Left ventricle myocardium inferior (tissue), 1 donor: ENCODE data around the gene PPM1H. TPM values are rescaled to one million over a fixed set of nuclear protein-coding genes. Genes with fewer than 3 reads are reported as not detected.

Experiments used
- DNase-seq: peaks from one replicate; pipeline ENCODE4 v3.0.0-alpha.2; 2020
- H3K27ac ChIP-seq: fragments of 200-600 bp; replicated peaks from 2 replicates; pipeline ENCODE4 v1.8.0; 2021
- H3K27me3 ChIP-seq: fragments of 200-600 bp; 2 replicates; pipeline ENCODE4 v1.8.0; 2021; ENCODE audit warnings: low read depth
- H3K36me3 ChIP-seq: fragments of 200-600 bp; 2 replicates; pipeline ENCODE4 v1.8.0; 2021
- H3K4me1 ChIP-seq: fragments of 200-600 bp; 2 replicates; pipeline ENCODE4 v1.8.0; 2021
- H3K4me3 ChIP-seq: fragments of 200-600 bp; 2 replicates; pipeline ENCODE4 v1.8.0; 2021; ENCODE audit warnings: mild to moderate bottlenecking, moderate library complexity
- H3K9me3 ChIP-seq: fragments of 200-600 bp; replicated peaks from 2 replicates; pipeline ENCODE4 v1.8.0; 2021
- intact Hi-C: fragments of 100-400 bp; cut with micrococcal nuclease; formaldehyde crosslinking; loops from one replicate; pipeline ENCODE4 v1.11.0; 2022
- total RNA-seq: library from RNA; stranded (reverse); fragmentation: NEBNext Ultra II Directional; extraction: Animal tissue kit (Norgen Biotek cat#: 25700); gene quantifications from one replicate; pipeline ENCODE4 v1.2.1, GENCODE V29; 2021
- TF ChIP-seq, protein P1 (sequence below): fragments of 200-600 bp; IDR thresholded peaks from 2 replicates; pipeline ENCODE4 v1.8.0; 2021; ENCODE audit warnings: antibody characterized with exemption, mild to moderate bottlenecking, borderline replicate concordance
- donor health status: DM: no; HTN: yes; CAD: no; lungs with severe emphysema.

PPM1H gene
- total RNA-seq, 1 donor from 2014 or later: 6.0 TPM

DNA sequence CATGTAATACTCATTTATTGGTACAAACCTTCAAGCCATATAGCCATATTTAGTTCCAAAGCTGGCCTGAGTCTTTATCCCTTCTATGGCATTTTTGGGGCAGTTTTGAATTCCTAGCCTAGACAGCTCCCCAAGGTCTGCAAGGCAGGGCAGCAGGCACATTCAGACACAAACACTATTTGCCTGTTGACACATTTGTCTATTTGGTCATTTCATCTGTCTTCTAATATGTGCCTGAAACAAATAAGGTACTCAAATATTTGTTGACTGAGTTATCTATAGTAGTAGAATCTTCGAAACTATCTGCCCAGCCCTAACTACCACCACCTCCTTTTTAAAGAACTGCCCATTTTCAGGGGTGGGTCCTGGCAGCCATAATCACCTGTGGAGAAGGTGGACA, 9.3 kb downstream of the PPM1H start:
- no peaks in the 10 kb centered on the region for H3K27me3 ChIP-seq
- peaks cover 4% of the 10 kb centered on the region for H3K4me1 ChIP-seq
- H3K4me3 ChIP-seq: no peak overlapping the region
- TF ChIP-seq, protein P1, sequence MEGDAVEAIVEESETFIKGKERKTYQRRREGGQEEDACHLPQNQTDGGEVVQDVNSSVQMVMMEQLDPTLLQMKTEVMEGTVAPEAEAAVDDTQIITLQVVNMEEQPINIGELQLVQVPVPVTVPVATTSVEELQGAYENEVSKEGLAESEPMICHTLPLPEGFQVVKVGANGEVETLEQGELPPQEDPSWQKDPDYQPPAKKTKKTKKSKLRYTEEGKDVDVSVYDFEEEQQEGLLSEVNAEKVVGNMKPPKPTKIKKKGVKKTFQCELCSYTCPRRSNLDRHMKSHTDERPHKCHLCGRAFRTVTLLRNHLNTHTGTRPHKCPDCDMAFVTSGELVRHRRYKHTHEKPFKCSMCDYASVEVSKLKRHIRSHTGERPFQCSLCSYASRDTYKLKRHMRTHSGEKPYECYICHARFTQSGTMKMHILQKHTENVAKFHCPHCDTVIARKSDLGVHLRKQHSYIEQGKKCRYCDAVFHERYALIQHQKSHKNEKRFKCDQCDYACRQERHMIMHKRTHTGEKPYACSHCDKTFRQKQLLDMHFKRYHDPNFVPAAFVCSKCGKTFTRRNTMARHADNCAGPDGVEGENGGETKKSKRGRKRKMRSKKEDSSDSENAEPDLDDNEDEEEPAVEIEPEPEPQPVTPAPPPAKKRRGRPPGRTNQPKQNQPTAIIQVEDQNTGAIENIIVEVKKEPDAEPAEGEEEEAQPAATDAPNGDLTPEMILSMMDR: no peak
- no peaks in the 10 kb centered on the region for H3K36me3 ChIP-seq
- H3K27ac ChIP-seq: no peak overlapping the region
- DNase-seq: no peak
- intact Hi-C loops: no loop called here
- no peaks in the 10 kb centered on the region for H3K9me3 ChIP-seq

DNA sequence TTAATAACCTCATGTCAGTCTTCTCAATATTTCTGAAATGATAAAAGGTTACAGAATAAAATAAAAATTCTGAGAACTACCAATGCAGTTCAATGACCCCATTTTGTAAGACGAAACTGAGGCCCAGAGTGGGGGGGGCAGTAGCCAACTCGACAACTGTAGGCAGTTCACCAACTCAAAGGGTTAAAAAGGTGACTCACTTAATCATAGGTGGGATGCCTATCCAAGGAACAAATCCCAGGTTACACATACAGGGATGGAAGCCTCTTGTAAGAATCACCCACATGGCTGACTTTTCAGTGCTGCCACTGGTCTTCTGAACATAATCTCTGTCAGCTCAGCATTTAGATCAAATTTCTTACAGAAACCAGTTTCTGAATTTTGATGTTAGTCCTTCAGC, 10.9 kb downstream of the PPM1H start:
- no peaks in the 10 kb centered on the region for H3K36me3 ChIP-seq
- TF ChIP-seq, protein P1: no peak
- no peak overlapping the region for H3K4me3 ChIP-seq
- no peak overlapping the region for H3K27ac ChIP-seq
- no peaks in the 10 kb centered on the region for H3K9me3 ChIP-seq
- H3K4me1 ChIP-seq: peaks cover 13% of the 10 kb centered on the region
- no peak for DNase-seq
- H3K27me3 ChIP-seq: no peaks in the 10 kb centered on the region
- intact Hi-C loops: no loop called here

DNA sequence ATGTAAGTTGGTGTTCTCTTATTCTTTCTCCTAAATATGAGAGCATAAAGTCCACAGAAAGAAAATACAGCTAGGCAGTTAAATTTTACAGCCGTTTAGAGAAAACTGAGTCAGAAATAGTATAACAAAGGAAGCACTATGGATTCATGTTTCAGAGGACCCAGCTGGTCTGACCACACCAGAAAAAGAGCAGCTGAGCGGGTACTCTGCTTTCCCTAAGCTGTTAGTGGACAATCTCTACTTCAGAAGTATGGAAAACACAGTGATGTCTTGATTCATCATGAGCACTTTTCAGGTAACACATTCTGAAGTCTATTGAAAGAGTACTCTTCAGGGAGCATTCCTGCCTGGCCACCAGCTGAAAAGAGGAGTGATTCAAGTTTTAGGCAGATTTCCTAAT, 12.4 kb downstream of the PPM1H start:
- H3K27me3 ChIP-seq: no peaks in the 10 kb centered on the region
- TF ChIP-seq, protein P1: no peak
- intact Hi-C loops: no loop called here
- peaks cover 26% of the 10 kb centered on the region for H3K4me1 ChIP-seq
- no peak overlapping the region for H3K27ac ChIP-seq
- H3K9me3 ChIP-seq: no peaks in the 10 kb centered on the region
- no peak overlapping the region for H3K4me3 ChIP-seq
- H3K36me3 ChIP-seq: no peaks in the 10 kb centered on the region
- no peak for DNase-seq

DNA sequence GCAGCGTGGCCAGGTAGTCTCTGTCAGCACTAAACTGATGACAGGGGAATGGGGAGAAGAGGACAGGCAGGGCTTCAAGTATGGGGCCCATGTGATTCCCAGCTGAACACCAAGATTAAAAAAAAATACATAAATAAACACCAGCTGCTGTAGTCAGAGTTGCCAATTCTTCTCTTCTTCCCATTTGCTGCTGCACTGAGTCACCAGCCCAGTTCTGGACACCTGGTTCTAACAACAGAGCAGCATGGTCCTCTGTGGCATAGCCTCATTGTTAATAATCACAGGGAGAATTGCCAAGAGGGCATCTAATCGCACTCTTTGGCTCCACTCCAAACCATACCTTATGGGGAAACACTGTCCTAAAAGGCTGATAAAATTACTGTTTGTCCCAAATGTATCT, 15.1 kb downstream of the PPM1H start:
- intact Hi-C loops: no loop called here
- H3K27ac ChIP-seq: peak overlapping the region; percentile 45
- H3K9me3 ChIP-seq: no peaks in the 10 kb centered on the region
- no peak for DNase-seq
- peaks cover 46% of the 10 kb centered on the region for H3K4me1 ChIP-seq
- TF ChIP-seq, protein P1: no peak
- H3K27me3 ChIP-seq: no peaks in the 10 kb centered on the region
- H3K36me3 ChIP-seq: no peaks in the 10 kb centered on the region
- H3K4me3 ChIP-seq: no peak overlapping the region

DNA sequence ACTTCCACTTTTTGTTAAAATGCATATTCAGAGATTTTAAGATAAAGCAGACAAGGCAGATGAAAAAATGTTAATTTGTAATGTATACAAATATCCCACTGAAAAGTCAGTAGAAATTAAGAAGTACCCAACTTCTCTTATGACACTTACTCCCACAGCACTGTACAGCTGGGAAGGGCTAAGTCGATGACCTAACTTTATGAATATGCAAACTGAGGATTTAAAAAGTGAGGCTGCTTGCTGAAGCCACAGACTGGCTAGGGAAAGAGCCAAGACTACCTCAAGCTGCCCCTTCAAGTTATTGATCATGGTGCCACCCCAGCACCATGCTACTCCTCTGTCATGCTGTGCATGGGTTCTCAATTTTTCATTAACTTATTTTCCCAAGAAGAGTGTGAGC, 17.0 kb downstream of the PPM1H start:
- H3K4me1 ChIP-seq: peaks cover 59% of the 10 kb centered on the region
- no peaks in the 10 kb centered on the region for H3K9me3 ChIP-seq
- no peaks in the 10 kb centered on the region for H3K36me3 ChIP-seq
- DNase-seq: no peak
- no peaks in the 10 kb centered on the region for H3K27me3 ChIP-seq
- no peak overlapping the region for H3K27ac ChIP-seq
- H3K4me3 ChIP-seq: no peak overlapping the region
- TF ChIP-seq, protein P1: no peak
- intact Hi-C loops: no loop called here
